GM12878 (cell line): ENCODE results near the gene TNP1. TPM values are rescaled to one million over a fixed set of nuclear protein-coding genes. Genes with fewer than 3 reads are reported as not detected.

Experiments used
- BMI1 ChIP-seq: fragments of 450-650 bp; IDR thresholded peaks from 2 replicates; pipeline ENCODE4 v1.6.1; 2016; ENCODE audit warnings: mild to moderate bottlenecking, moderate library complexity, borderline replicate concordance
- ETV6 ChIP-seq, 2 experiments: fragments of 450-650 bp in 1 of 2; IDR thresholded peaks in 1 of 2; conservative IDR thresholded peaks in 1 of 2; 2 replicates each; pipeline ENCODE4 v1.6.1; 2014; ENCODE audit warnings: antibody characterized with exemption in 1 of 2, borderline replicate concordance in 1 of 2, low read depth in 1 of 2, mild to moderate bottlenecking in 1 of 2, moderate library complexity in 1 of 2
- GATAD2B ChIP-seq: fragments of 450-650 bp; conservative IDR thresholded peaks from 2 replicates; pipeline ENCODE4 v1.6.1; 2017; ENCODE audit warnings: low read depth, mild to moderate bottlenecking, moderate library complexity
- IKZF1 ChIP-seq: fragments of 450-650 bp; conservative IDR thresholded peaks from 2 replicates; pipeline ENCODE4 v1.6.1; 2017; ENCODE audit warnings: antibody characterized with exemption, mild to moderate bottlenecking
- KDM1A ChIP-seq: fragments of 200-600 bp; sonication (generic); IDR thresholded peaks from 2 replicates; pipeline ENCODE4 v1.6.1; 2016; ENCODE audit warnings: borderline replicate concordance
- MTA3 ChIP-seq: IDR thresholded peaks from 2 replicates; pipeline ENCODE4 v1.6.1; 2012; ENCODE audit warnings: low read length, inconsistent platforms, borderline replicate concordance
- RCOR1 ChIP-seq: conservative IDR thresholded peaks from 2 replicates; pipeline ENCODE4 v1.6.1; 2012; ENCODE audit warnings: low read depth, low read length, improper control_type of control experiment
- polyA plus RNA-seq, 11 experiments: library from polyadenylated mRNA; depleted of rRNA in 4 of 11; unstranded in 6 of 11; stranded (reverse) in 5 of 11; fragments of >200 nt; fragmentation: Nextera tagmentation in 4 of 11; fragmentation: Illumina TruSeq in 1 of 11; extraction: Ambion mirVana in 4 of 11; extraction: Trizol in 1 of 11; gene quantifications; 1 replicate in 1 of 11; 2 replicates in 10 of 11; pipeline versions ENCODE4 v1.2.1 to v1.2.3, GENCODE V29; 2011 to 2016; ENCODE audit warnings: inconsistent platforms in 2 of 11, missing spikeins in 2 of 11, low read depth in 1 of 11
- total RNA-seq, 4 experiments: library from RNA; depleted of rRNA in 3 of 4; stranded (reverse); fragments of >200 nt in 3 of 4; fragmentation: Illumina TruSeq in 1 of 4; extraction: Trizol in 1 of 4; gene quantifications; 2 replicates each; pipeline versions ENCODE4 v1.2.1 to v1.2.3, GENCODE V29; 2013 to 2021
- TF ChIP-seq, protein P1 (sequence below): fragments of 450-650 bp; IDR thresholded peaks from 2 replicates; pipeline ENCODE4 v1.6.1; 2016; ENCODE audit warnings: mild to moderate bottlenecking, moderate library complexity, borderline replicate concordance
- TF ChIP-seq, protein P2 (sequence below): fragments of 450-650 bp; IDR thresholded peaks from 2 replicates; pipeline ENCODE4 v1.6.1; 2017; ENCODE audit warnings: mild to moderate bottlenecking
- TF ChIP-seq, protein P3 (sequence below): IDR thresholded peaks from 2 replicates; pipeline ENCODE4 v1.6.1; 2012; ENCODE audit warnings: low read depth, low read length, improper control_type of control experiment
- TF ChIP-seq, protein P4 (sequence below): fragments of 450-650 bp; IDR thresholded peaks from 2 replicates; pipeline ENCODE4 v1.6.1; 2017; ENCODE audit warnings: borderline replicate concordance

Gene TNP1
- total and polyA plus RNA-seq, 10 of the 15 experiments (the other 5 are each of a cell fraction or from before 2014, with no cell fraction given) = not detected

DNA sequence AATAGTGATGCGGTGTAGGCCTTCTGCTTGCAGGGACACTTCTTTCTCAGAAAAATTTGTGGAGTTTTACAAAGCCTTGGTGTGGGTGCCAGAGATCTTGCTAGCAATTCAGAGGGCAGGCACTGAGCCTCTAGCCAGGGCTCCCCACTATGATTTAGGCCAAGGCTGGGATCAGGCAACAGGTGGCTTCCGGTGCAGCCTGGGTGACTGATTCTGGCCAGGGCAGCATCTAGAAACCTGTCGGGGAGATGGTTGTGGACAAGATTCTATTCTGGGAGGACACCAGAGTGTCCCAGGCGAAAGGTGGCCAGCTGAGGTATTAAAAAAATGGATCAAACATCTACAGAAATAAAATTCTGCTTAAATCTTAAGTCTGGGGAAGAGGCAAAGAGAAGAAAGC is 21.5 kb upstream of the TNP1 start (continued):
- TF ChIP-seq, protein P1, sequence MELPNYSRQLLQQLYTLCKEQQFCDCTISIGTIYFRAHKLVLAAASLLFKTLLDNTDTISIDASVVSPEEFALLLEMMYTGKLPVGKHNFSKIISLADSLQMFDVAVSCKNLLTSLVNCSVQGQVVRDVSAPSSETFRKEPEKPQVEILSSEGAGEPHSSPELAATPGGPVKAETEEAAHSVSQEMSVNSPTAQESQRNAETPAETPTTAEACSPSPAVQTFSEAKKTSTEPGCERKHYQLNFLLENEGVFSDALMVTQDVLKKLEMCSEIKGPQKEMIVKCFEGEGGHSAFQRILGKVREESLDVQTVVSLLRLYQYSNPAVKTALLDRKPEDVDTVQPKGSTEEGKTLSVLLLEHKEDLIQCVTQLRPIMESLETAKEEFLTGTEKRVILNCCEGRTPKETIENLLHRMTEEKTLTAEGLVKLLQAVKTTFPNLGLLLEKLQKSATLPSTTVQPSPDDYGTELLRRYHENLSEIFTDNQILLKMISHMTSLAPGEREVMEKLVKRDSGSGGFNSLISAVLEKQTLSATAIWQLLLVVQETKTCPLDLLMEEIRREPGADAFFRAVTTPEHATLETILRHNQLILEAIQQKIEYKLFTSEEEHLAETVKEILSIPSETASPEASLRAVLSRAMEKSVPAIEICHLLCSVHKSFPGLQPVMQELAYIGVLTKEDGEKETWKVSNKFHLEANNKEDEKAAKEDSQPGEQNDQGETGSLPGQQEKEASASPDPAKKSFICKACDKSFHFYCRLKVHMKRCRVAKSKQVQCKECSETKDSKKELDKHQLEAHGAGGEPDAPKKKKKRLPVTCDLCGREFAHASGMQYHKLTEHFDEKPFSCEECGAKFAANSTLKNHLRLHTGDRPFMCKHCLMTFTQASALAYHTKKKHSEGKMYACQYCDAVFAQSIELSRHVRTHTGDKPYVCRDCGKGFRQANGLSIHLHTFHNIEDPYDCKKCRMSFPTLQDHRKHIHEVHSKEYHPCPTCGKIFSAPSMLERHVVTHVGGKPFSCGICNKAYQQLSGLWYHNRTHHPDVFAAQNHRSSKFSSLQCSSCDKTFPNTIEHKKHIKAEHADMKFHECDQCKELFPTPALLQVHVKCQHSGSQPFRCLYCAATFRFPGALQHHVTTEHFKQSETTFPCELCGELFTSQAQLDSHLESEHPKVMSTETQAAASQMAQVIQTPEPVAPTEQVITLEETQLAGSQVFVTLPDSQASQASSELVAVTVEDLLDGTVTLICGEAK = no peak
- TF ChIP-seq RCOR1 (no peak), ETV6 (conservative IDR thresholded peaks at IDR 0.05 in 1 of 2, IDR thresholded peaks at IDR 0.05 in 1 of 2; ENCODE audit: borderline replicate concordance in 1 of 2, low read depth in 1 of 2) (no peak), GATAD2B (no peak), KDM1A (no peak), IKZF1 (no peak), BMI1 (no peak), MTA3 (no peak)
- TF ChIP-seq, protein P2, sequence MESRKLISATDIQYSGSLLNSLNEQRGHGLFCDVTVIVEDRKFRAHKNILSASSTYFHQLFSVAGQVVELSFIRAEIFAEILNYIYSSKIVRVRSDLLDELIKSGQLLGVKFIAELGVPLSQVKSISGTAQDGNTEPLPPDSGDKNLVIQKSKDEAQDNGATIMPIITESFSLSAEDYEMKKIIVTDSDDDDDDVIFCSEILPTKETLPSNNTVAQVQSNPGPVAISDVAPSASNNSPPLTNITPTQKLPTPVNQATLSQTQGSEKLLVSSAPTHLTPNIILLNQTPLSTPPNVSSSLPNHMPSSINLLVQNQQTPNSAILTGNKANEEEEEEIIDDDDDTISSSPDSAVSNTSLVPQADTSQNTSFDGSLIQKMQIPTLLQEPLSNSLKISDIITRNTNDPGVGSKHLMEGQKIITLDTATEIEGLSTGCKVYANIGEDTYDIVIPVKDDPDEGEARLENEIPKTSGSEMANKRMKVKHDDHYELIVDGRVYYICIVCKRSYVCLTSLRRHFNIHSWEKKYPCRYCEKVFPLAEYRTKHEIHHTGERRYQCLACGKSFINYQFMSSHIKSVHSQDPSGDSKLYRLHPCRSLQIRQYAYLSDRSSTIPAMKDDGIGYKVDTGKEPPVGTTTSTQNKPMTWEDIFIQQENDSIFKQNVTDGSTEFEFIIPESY = no peak
- TF ChIP-seq, protein P3, sequence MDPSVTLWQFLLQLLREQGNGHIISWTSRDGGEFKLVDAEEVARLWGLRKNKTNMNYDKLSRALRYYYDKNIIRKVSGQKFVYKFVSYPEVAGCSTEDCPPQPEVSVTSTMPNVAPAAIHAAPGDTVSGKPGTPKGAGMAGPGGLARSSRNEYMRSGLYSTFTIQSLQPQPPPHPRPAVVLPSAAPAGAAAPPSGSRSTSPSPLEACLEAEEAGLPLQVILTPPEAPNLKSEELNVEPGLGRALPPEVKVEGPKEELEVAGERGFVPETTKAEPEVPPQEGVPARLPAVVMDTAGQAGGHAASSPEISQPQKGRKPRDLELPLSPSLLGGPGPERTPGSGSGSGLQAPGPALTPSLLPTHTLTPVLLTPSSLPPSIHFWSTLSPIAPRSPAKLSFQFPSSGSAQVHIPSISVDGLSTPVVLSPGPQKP = no peak
- TF ChIP-seq, protein P4, sequence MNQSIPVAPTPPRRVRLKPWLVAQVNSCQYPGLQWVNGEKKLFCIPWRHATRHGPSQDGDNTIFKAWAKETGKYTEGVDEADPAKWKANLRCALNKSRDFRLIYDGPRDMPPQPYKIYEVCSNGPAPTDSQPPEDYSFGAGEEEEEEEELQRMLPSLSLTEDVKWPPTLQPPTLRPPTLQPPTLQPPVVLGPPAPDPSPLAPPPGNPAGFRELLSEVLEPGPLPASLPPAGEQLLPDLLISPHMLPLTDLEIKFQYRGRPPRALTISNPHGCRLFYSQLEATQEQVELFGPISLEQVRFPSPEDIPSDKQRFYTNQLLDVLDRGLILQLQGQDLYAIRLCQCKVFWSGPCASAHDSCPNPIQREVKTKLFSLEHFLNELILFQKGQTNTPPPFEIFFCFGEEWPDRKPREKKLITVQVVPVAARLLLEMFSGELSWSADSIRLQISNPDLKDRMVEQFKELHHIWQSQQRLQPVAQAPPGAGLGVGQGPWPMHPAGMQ = no peak
